ENCODE results near the gene ZNHIT3.
"Not testable (repeated sequence)": the region's sequence is repeated elsewhere in the genome, so short reads cannot be mapped to it uniquely, and the experiment has no call there.

The ZNHIT3 gene
- 39.1 to 50.3 reads per million in 2 donors for total RNA-seq

- peak; percentile 82 for DNase-seq
Measured at GRCh38 chr17:36486204-36487194, at the start of gene ZNHIT3. Gene ZNHIT3, plus strand, starts transcription at chr17:36486681. Its CDS starts 19 bp downstream, at chr17:36486700.

- not testable (repeated sequence) for DNase-seq
Measured at GRCh38 chr17:36441792-36442191, 44.7 kb upstream of the ZNHIT3 start.

GRCh38 chr17:36443777-36444176 lies 42.7 kb upstream of the ZNHIT3 start:
- no peak for DNase-seq

GRCh38 chr17:36449997-36450396 lies 36.5 kb upstream of the ZNHIT3 start:
- DNase-seq, result not testable (repeated sequence)

GRCh38 chr17:36452888-36453287 lies 33.6 kb upstream of the ZNHIT3 start:
- DNase-seq, result not testable (repeated sequence)

GRCh38 chr17:36457701-36458100 lies 28.8 kb upstream of the ZNHIT3 start:
- not testable (repeated sequence) for DNase-seq

GRCh38 chr17:36459045-36459444 lies 27.4 kb upstream of the ZNHIT3 start:
- DNase-seq, result no peak

GRCh38 chr17:36459601-36460000 lies 26.9 kb upstream of the ZNHIT3 start:
- DNase-seq, result no peak

GRCh38 chr17:36460265-36460937 lies 26.1 kb upstream of the ZNHIT3 start:
- no peak for DNase-seq

- no peak for DNase-seq
Measured at GRCh38 chr17:36461330-36462110, 25.0 kb upstream of the ZNHIT3 start.

GRCh38 chr17:36463916-36464764 lies 22.3 kb upstream of the ZNHIT3 start:
- peak; percentile 11 for DNase-seq

- DNase-seq, result no peak
Measured at GRCh38 chr17:36464765-36465088, 21.8 kb upstream of the ZNHIT3 start.

GRCh38 chr17:36468903-36469635 lies 17.4 kb upstream of the ZNHIT3 start:
- DNase-seq, result no peak

GRCh38 chr17:36469733-36470132 lies 16.7 kb upstream of the ZNHIT3 start:
- no peak for DNase-seq

GRCh38 chr17:36470499-36470898 lies 16.0 kb upstream of the ZNHIT3 start:
- DNase-seq, result no peak

GRCh38 chr17:36474571-36474970 lies 11.9 kb upstream of the ZNHIT3 start:
- DNase-seq, result no peak

GRCh38 chr17:36475346-36475970 lies 11.0 kb upstream of the ZNHIT3 start:
- DNase-seq, result no peak

- DNase-seq, result no peak
Measured at GRCh38 chr17:36481829-36482228, 4.7 kb upstream of the ZNHIT3 start.

- DNase-seq, result peak; percentile 74
Measured at GRCh38 chr17:36482611-36483504, 3.6 kb upstream of the ZNHIT3 start.

- DNase-seq, result not testable (repeated sequence)
Measured at GRCh38 chr17:36484021-36484420, 2.5 kb upstream of the ZNHIT3 start.
